GM23338 (cell line): ENCODE measurements around the gene SAFB2. TPM values are rescaled to one million over a fixed set of nuclear protein-coding genes. Genes with fewer than 3 reads are reported as not detected.

ENCODE experiments used
- ATAC-seq: fragments of 200-7000 bp; cut with Tn5 transposase; 3 replicates; pipeline ENCODE4 v1.9.1; 2020
- DNase-seq: peaks from one replicate; pipeline ENCODE4 v3.0.0-alpha.2; 2015; ENCODE audit warnings: low spot score
- H2AFZ ChIP-seq: fragments of 200-600 bp; sonication (generic); 2 replicates; pipeline ENCODE4 v1.8.0; 2016; ENCODE audit warnings: antibody characterized with exemption, mild to moderate bottlenecking, moderate library complexity
- H3F3A ChIP-seq: fragments of 200-600 bp; sonication (generic); replicated peaks from 2 replicates; pipeline ENCODE4 v1.8.0; 2017; ENCODE audit warnings: antibody characterized with exemption, mixed run types, low read depth
- H3K27ac ChIP-seq: fragments of 200-600 bp; sonication (generic); 2 replicates; pipeline ENCODE4 v1.6.1; 2016; ENCODE audit warnings: low read depth
- H3K27me3 ChIP-seq: fragments of 200-600 bp; sonication (generic); 2 replicates; pipeline ENCODE4 v1.8.0; 2016; ENCODE audit warnings: mild to moderate bottlenecking, mixed run types, moderate library complexity; ENCODE audit not compliant: insufficient read depth
- H3K36me3 ChIP-seq: fragments of 200-600 bp; sonication (generic); 2 replicates; pipeline ENCODE4 v1.8.0; 2016; ENCODE audit warnings: mild to moderate bottlenecking; ENCODE audit not compliant: insufficient read depth
- H3K4me1 ChIP-seq: fragments of 200-600 bp; sonication (generic); 2 replicates; pipeline ENCODE4 v1.8.0; 2016; ENCODE audit warnings: mild to moderate bottlenecking, moderate library complexity; ENCODE audit not compliant: insufficient read depth
- H3K4me2 ChIP-seq: fragments of 200-600 bp; sonication (generic); 2 replicates; pipeline ENCODE4 v1.7.1; 2017; ENCODE audit warnings: mixed run types
- H3K4me3 ChIP-seq: fragments of 200-600 bp; sonication (generic); 2 replicates; pipeline ENCODE4 v1.6.1; 2016; ENCODE audit warnings: mixed run types
- H3K79me2 ChIP-seq: fragments of 200-600 bp; sonication (generic); replicated peaks from 2 replicates; pipeline ENCODE4 v1.8.0; 2017; ENCODE audit warnings: mild to moderate bottlenecking; ENCODE audit not compliant: insufficient read depth
- H3K9me2 ChIP-seq: fragments of 200-600 bp; sonication (generic); 2 replicates; pipeline ENCODE4 v1.8.0; 2017; ENCODE audit not compliant: insufficient read depth
- H4K20me1 ChIP-seq: fragments of 200-600 bp; sonication (generic); replicated peaks from 2 replicates; pipeline ENCODE4 v1.8.0; 2017; ENCODE audit warnings: mild to moderate bottlenecking; ENCODE audit not compliant: insufficient read depth
- H3K27ac Mint-ChIP-seq: 2 replicates; pipeline ENCODE4 v1.8.0; 2020; ENCODE audit warnings: inconsistent platforms, mild to moderate bottlenecking, moderate library complexity, mixed read lengths
- H3K27me3 Mint-ChIP-seq: 3 replicates; pipeline ENCODE4 v1.8.0; 2022; ENCODE audit warnings: low read depth, mild to moderate bottlenecking, moderate library complexity, mixed read lengths, inconsistent platforms; ENCODE audit not compliant: insufficient read depth, poor library complexity
- H3K36me3 Mint-ChIP-seq: 3 replicates; pipeline ENCODE4 v1.8.0; 2021; ENCODE audit warnings: low read depth, mild to moderate bottlenecking, inconsistent platforms, moderate library complexity, mixed read lengths
- H3K4me1 Mint-ChIP-seq: 3 replicates; pipeline ENCODE4 v1.8.0; 2020; ENCODE audit warnings: mild to moderate bottlenecking, inconsistent platforms, mixed read lengths
- H3K4me3 Mint-ChIP-seq: 3 replicates; pipeline ENCODE4 v1.8.0; 2021; ENCODE audit warnings: moderate library complexity, mild to moderate bottlenecking, inconsistent platforms, mixed read lengths
- H3K9me3 Mint-ChIP-seq: 3 replicates; pipeline ENCODE4 v1.8.0; 2020; ENCODE audit warnings: moderate library complexity, mild to moderate bottlenecking, inconsistent platforms, mixed read lengths
- CREB1 ChIP-seq: fragments of 250-450 bp; sonication (Bioruptor Pico); IDR thresholded peaks from 2 replicates; pipeline ENCODE4 v1.5.0; 2020; ENCODE audit warnings: low read depth, mild to moderate bottlenecking, moderate library complexity
- CTCF ChIP-seq, 2 experiments: fragments of 200-600 bp in 1 of 2; sonication (generic) in 1 of 2; conservative IDR thresholded peaks; 2 replicates each; pipeline versions ENCODE4 v1.5.1 to v1.6.1; 2016 to 2017; ENCODE audit warnings: antibody characterized with exemption in 2 of 2, low read depth in 2 of 2, mild to moderate bottlenecking in 2 of 2, moderate library complexity in 1 of 2
- ETS1 ChIP-seq: IDR thresholded peaks from 2 replicates; pipeline ENCODE4 v1.6.1; 2016; ENCODE audit warnings: antibody characterized with exemption
- EZH2 ChIP-seq: fragments of 200-600 bp; sonication (generic); IDR thresholded peaks from one replicate; pipeline ENCODE4 v1.8.0; 2017; ENCODE audit warnings: antibody characterized with exemption, mild to moderate bottlenecking, low read depth; ENCODE audit not compliant: unreplicated experiment
- EZH2phosphoT487 ChIP-seq: fragments of 200-600 bp; sonication (generic); IDR thresholded peaks from one replicate; pipeline ENCODE4 v1.8.1; 2018; ENCODE audit warnings: antibody characterized with exemption; ENCODE audit not compliant: unreplicated experiment
- JUNB ChIP-seq: IDR thresholded peaks from one replicate; pipeline ENCODE4 v1.6.1; 2016; ENCODE audit warnings: antibody characterized with exemption; ENCODE audit not compliant: unreplicated experiment
- NANOG ChIP-seq: IDR thresholded peaks from 2 replicates; pipeline ENCODE4 v1.6.1; 2016; ENCODE audit warnings: antibody characterized with exemption, borderline replicate concordance
- POLR2AphosphoS5 ChIP-seq: IDR thresholded peaks from 2 replicates; pipeline ENCODE4 v1.6.1; 2016; ENCODE audit warnings: antibody characterized with exemption, low read depth
- REST ChIP-seq: IDR thresholded peaks from one replicate; pipeline ENCODE4 v1.6.1; 2018; ENCODE audit warnings: antibody characterized with exemption; ENCODE audit not compliant: unreplicated experiment
- STAT1 ChIP-seq: IDR thresholded peaks from one replicate; pipeline ENCODE4 v1.6.1; 2016; ENCODE audit warnings: antibody characterized with exemption; ENCODE audit not compliant: unreplicated experiment
- ZNF114 ChIP-seq: fragments of 250-450 bp; sonication (Bioruptor Pico); IDR thresholded peaks from 2 replicates; pipeline ENCODE4 v1.5.0; 2020; ENCODE audit warnings: mild to moderate bottlenecking, moderate library complexity
- ZNF331 ChIP-seq: fragments of 250-450 bp; sonication (Bioruptor Pico); IDR thresholded peaks from 2 replicates; pipeline ENCODE4 v1.5.0; 2020; ENCODE audit warnings: low read depth, mild to moderate bottlenecking, moderate library complexity
- ZNF462 ChIP-seq: fragments of 250-450 bp; sonication (Bioruptor Pico); IDR thresholded peaks from 2 replicates; pipeline ENCODE4 v1.5.0; 2020; ENCODE audit warnings: mild to moderate bottlenecking, moderate library complexity
- polyA plus RNA-seq: library from polyadenylated mRNA; unstranded; fragments of >200 nt; fragmentation: Nextera tagmentation; extraction: Ambion mirVana; gene quantifications from 2 replicates; pipeline ENCODE4 v1.2.1, GENCODE V29; 2016
- total RNA-seq: library from RNA; depleted of rRNA; stranded (reverse); fragments of >200 nt; shearing (Covaris generic); gene quantifications from 2 replicates; pipeline ENCODE4 v1.2.3, GENCODE V29; 2014

The SAFB2 gene
- total and polyA plus RNA-seq, 2 experiments from 2014 or later, result 37.7 to 102 TPM

GRCh38 chr19:5645409-5645808 lies 22.8 kb upstream of the SAFB2 start:
- H3K27ac ChIP-seq, result no peak overlapping the region
- H3K9me3 Mint-ChIP-seq, result no peaks in the 10 kb centered on the region

More at GRCh38 chr19:5645409-5645808, 22.8 kb upstream of the SAFB2 start:
- Histone ChIP-seq H3K4me1 (no peaks in the 10 kb centered on the region), H3K79me2 (peaks cover 70% of the 10 kb centered on the region), H3K27me3 (no peaks in the 10 kb centered on the region), H3F3A (peaks cover 13% of the 10 kb centered on the region; the same call in 1 of the 2 replicates), H3K36me3 (peaks cover 63% of the 10 kb centered on the region), H3K4me3 (no peak overlapping the region), H3K4me2 (no peak overlapping the region), H4K20me1 (peaks cover 67% of the 10 kb centered on the region), H2AFZ (no peak overlapping the region), H3K9me2 (no peaks in the 10 kb centered on the region)
- H3K4me1 Mint-ChIP-seq, result no peaks in the 10 kb centered on the region
- H3K27me3 Mint-ChIP-seq, result no peaks in the 10 kb centered on the region
- DNase-seq (no peak), ATAC-seq (no peak)
- no peak overlapping the region for H3K27ac Mint-ChIP-seq
- no peak overlapping the region for H3K4me3 Mint-ChIP-seq
- TF ChIP-seq CREB1 (CRISPR knock-in tag) (no peak), POLR2AphosphoS5 (no peak), EZH2 (no peak), NANOG (no peak), ZNF331 (no peak), ZNF462 (CRISPR knock-in tag) (no peak), REST (no peak), STAT1 (no peak), JUNB (no peak), EZH2phosphoT487 (no peak), ZNF114 (CRISPR knock-in tag) (no peak), ETS1 (no peak), CTCF (conservative IDR thresholded peaks at IDR 0.05; ENCODE audit: low read depth in 2 of 2) (no peak)
- peaks cover 85% of the 10 kb centered on the region for H3K36me3 Mint-ChIP-seq
